Measurements from ENCODE around the gene SCAF8. TPM values are rescaled to one million over a fixed set of nuclear protein-coding genes. Genes with fewer than 3 reads are reported as not detected.
A peak's percentile ranks its signal among the peaks of the same experiment; 100 is the strongest.
"Not testable (repeated sequence)": the region's sequence is repeated elsewhere in the genome, so short reads cannot be mapped to it uniquely, and the experiment has no call there.

Gene SCAF8
- total RNA-seq, 2 experiments from 2014 or later, result 39.8 to 43.8 TPM

DNA sequence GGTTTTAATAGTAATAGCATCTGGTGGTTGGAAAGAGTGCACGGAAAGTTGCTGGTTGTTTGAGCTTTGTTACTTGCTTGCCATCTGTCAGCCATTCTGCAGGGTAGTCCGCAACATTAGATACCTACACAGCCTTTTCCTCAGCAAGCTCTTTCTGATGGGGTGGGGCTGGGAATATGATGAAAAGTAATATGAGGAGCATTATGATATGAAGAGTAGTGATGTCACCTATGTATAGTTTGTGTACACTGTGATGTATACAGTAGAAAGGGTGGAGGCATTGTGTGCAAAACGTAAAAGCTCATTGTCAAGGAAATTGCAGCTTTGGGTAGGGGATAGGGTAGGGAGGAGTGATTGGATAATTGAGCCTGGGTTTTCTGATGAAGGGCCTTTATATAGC lies 16.1 kb downstream of the SCAF8 start:
- H3K9me3 Mint-ChIP-seq, result no peaks in the 10 kb centered on the region
- H3K4me3 Mint-ChIP-seq, result no peak overlapping the region
- no peak overlapping the region for H3K27ac Mint-ChIP-seq
- no peak for DNase-seq
- H3K4me1 Mint-ChIP-seq, result peaks cover 62% of the 10 kb centered on the region
- H3K27me3 Mint-ChIP-seq, result no peaks in the 10 kb centered on the region
- H3K36me3 Mint-ChIP-seq, result peaks cover 29% of the 10 kb centered on the region

DNA sequence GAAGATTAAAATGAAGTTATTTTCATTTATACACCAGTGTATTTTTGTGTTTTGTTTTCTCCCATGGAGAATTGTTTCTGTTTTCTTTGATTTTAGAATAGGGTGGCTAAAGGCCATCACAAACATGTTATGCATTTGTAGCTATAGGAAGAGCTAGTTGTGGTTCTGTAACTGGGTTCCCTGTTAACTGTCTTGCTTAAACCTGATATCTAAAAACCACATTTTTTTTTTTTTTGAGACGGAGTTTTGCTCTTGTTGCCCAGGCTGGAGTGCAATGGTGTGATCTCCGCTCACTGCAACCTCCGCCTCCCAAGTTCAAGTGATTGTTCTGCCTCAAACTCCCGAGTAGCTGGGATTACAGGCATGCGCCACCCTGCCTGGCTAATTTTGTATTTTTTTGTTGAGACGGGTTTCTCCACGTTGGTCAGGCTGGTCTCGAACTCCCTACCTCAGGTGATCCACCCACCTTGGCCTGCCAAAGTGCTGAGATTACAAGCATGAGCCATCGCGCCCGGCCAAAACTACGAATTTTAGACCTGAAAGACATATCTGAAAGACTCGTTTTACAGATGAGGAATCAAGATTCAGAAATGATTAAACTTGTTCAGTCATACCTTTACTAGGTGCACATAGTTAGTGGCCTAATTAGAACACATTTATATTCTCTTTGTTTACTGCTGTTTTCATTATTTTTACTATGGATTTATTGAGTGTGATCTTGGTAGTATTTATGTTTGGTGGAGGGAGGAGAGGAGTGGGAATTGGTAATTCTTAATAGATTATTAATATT lies 18.0 kb downstream of the SCAF8 start:
- no peak overlapping the region for H3K4me3 Mint-ChIP-seq
- H3K9me3 Mint-ChIP-seq, result no peaks in the 10 kb centered on the region
- peaks cover 61% of the 10 kb centered on the region for H3K4me1 Mint-ChIP-seq
- H3K27ac Mint-ChIP-seq, result peak overlapping the region; percentile 21
- no peaks in the 10 kb centered on the region for H3K27me3 Mint-ChIP-seq
- H3K36me3 Mint-ChIP-seq, result peaks cover 22% of the 10 kb centered on the region
- no peak for DNase-seq

DNA sequence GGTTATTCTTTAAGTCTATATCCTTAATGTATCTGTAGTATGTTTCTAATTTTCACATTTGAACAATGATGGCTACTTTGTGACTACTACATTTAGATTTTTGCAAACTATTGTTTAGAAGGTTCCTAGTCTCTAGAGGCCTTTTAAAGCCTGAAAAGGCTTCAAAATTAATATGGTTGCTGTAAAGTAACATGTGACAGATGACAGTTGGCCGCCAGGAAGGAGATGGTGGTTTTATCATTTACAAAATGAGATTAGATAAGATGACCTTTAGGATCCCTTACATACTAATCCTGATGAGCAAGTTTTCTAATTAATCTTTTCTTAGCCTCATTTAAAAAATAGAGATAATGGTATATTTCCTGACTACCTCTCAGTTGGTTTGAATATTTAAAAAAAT lies 18.8 kb downstream of the SCAF8 start:
- DNase-seq, result no peak
- Mint-ChIP-seq H3K9me3 (no peaks in the 10 kb centered on the region), H3K27me3 (no peaks in the 10 kb centered on the region), H3K27ac (no peak overlapping the region), H3K36me3 (peaks cover 21% of the 10 kb centered on the region), H3K4me1 (peaks cover 58% of the 10 kb centered on the region), H3K4me3 (no peak overlapping the region)

DNA sequence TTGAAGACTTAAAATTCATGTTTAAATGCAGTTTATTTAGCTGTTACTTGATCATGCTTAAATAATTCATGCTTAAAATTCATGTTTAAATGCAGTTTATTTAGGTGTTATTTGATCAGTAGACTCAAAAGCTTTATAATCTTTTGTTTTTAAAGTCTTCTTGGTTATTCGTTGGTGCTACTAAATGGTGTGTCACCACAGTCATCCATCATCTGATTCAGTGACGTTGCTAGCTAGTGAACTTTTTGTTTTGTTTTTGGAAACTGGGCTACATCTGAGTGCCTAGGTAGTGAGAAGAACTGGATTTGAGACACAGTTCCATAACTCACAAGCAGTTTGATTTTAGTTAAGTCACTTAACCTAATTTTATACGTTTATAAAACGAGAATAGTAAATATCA lies 20.9 kb downstream of the SCAF8 start:
- H3K27ac Mint-ChIP-seq, result no peak overlapping the region
- peaks cover 54% of the 10 kb centered on the region for H3K4me1 Mint-ChIP-seq
- DNase-seq, result no peak
- H3K4me3 Mint-ChIP-seq, result no peak overlapping the region
- no peaks in the 10 kb centered on the region for H3K27me3 Mint-ChIP-seq
- H3K36me3 Mint-ChIP-seq, result peaks cover 31% of the 10 kb centered on the region
- H3K9me3 Mint-ChIP-seq, result peaks cover 1% of the 10 kb centered on the region

DNA sequence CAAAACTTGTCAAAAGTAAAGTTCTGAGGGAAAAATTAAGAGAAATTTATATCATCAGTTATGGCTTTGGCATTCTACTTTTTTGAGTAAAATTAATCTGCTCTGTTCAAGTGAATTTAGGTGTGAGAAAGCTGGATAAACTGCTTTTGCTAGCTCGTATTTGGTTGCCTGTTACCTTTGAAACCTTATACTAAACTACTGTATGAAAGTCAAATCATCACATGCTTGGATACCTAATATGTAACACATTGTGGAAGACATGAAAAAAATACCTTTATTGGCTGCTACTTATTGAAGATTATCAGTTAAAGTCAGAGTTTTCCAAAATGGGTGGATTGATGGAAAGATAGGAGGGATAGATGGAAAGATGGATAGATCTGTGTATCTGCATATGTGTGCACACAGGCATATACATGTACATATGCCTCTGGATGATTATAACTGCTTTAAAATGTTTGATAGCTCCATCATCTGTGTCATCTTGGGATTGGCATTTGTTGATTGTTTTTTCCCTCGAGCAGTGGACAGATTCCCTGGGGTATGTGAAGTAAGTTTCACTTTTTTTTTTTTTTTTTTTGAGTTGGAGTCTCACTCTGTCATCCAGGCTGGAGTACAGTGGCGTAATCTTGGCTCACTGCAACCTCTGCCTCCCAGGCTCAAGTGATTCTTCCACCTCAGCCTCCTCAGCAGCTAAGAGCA lies 24.3 kb downstream of the SCAF8 start:
- H3K4me3 Mint-ChIP-seq, result no peak overlapping the region
- no peak for DNase-seq
- no peak overlapping the region for H3K27ac Mint-ChIP-seq
- peaks cover 40% of the 10 kb centered on the region for H3K4me1 Mint-ChIP-seq
- H3K9me3 Mint-ChIP-seq, result peaks cover 1% of the 10 kb centered on the region
- peaks cover 30% of the 10 kb centered on the region for H3K36me3 Mint-ChIP-seq
- H3K27me3 Mint-ChIP-seq, result no peaks in the 10 kb centered on the region

DNA sequence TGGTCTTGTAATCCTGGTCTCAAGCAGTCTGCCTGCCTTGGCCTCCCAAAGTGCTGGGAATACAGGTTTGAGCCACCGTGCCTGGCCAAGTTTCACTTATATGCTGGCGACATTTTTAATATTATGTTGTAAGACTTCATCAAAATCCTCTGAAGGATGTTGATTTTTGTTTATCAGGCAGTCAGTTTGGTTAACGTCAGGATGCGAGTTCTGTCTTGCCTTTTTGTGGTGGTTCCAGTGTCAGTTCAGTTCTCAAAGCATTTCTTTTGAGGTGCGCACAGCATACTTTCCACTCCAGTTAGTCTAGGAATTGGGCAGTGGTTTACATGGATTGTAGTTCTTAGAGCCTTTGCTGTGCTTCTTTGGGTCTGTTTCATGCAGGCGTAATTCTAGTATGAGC lies 24.9 kb downstream of the SCAF8 start:
- Mint-ChIP-seq H3K27me3 (no peaks in the 10 kb centered on the region), H3K36me3 (peaks cover 33% of the 10 kb centered on the region), H3K4me1 (peaks cover 45% of the 10 kb centered on the region), H3K27ac (no peak overlapping the region), H3K9me3 (peaks cover 1% of the 10 kb centered on the region), H3K4me3 (no peak overlapping the region)
- no peak for DNase-seq

DNA sequence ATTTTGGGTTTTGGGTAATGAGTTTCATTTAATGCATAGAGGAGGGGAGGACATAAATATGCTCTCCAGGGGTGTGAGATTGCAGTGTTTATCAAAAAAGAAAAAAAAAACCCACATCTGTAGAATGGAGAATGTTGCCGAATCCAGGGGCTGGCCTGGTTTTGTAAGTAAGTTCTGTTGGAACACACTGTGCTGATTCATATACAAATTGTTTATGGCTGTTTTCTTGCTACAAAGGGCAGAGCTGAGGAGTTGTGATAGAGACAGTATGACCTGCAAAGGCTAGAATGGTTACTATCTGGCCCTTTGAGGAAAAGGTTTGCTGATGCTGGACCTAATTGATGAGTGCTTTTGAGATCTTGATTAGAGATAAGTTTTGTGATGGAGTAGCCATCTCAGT lies 30.4 kb downstream of the SCAF8 start:
- Mint-ChIP-seq H3K4me1 (peaks cover 66% of the 10 kb centered on the region), H3K9me3 (peaks cover 1% of the 10 kb centered on the region), H3K4me3 (no peak overlapping the region), H3K27me3 (no peaks in the 10 kb centered on the region), H3K27ac (no peak overlapping the region), H3K36me3 (peaks cover 35% of the 10 kb centered on the region)
- no peak for DNase-seq

DNA sequence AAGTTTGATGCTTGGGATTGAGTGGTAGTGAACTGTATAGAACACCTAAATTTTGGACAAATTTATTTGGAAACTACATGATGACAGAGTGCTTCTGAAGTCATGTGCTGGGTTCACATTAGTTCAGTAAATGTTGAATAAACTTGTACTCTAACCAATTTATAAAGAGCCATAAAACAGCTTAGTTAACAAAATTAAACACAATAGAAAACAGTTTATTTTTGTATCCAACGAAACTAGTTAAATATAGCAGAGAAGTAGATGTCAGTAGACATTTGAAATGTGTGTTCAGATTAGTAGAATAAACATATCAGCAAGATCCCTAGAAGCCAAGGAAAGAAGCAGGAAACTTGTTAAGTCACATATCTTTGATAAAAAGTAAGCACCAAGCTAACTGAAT lies 32.1 kb downstream of the SCAF8 start:
- Mint-ChIP-seq H3K9me3 (no peaks in the 10 kb centered on the region), H3K4me3 (no peak overlapping the region), H3K27ac (peak overlapping the region; percentile 8), H3K36me3 (peaks cover 38% of the 10 kb centered on the region), H3K4me1 (peaks cover 67% of the 10 kb centered on the region), H3K27me3 (no peaks in the 10 kb centered on the region)
- DNase-seq, result no peak

DNA sequence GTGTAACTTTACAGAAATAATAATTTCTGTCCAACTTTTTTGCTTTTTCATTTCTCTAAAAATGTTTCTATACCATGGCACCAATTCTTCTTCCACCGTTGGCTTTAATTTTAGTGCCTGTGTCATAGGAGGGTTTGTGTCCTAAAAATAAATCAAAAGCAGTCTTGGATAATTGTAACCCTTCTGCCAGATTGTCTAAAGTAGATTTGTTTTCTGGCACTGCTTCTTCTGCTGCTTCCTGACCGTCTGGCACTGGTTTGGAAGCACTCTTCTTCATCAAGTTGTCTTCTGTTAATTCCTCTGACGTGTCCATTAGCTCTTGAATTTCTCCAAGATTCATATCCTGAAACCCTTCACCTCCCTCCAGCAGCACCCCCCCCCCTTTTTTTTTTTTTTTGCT lies 33.1 kb downstream of the SCAF8 start:
- DNase-seq, result no peak
- Mint-ChIP-seq H3K4me3 (no peak overlapping the region), H3K27ac (no peak overlapping the region), H3K4me1 (peaks cover 68% of the 10 kb centered on the region), H3K9me3 (peaks cover under 1% of the 10 kb centered on the region), H3K27me3 (no peaks in the 10 kb centered on the region), H3K36me3 (peaks cover 37% of the 10 kb centered on the region)

DNA sequence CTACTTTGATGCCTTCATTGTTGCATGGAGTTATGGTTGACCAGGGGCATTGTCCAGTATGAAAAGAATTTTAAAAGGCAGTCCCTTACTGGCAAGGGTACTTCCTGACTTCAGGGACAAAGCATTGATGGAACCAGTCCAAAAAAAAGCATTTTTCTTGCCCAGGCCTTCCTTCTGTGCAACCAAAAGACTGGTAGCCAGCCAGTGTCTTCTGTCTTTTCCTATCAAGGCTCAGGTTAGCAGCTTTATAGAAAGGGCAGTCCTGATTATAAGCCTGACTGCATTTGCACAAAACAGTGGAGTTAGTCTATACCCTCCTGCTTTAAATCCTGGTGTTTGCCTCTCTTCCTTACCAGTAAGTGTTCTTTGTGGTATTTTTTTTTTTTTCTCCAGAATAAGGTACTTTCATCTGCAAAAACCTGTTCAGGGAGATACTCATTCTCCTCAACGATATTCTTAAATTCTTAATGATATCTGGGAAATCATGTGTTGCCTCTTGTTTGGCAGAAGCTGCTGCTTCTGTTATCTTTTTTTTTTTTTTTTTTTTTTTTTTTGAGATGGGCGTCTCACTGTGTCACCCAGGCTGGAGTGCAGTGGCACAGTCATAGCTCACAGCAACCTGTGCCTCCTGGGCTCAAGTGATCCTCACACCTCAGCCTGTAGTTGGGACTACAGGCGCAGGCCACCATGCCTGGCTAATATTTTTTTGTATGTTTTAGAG lies 33.9 kb downstream of the SCAF8 start:
- Mint-ChIP-seq H3K9me3 (peaks cover 1% of the 10 kb centered on the region), H3K36me3 (peaks cover 39% of the 10 kb centered on the region), H3K27ac (no peak overlapping the region), H3K27me3 (no peaks in the 10 kb centered on the region), H3K4me3 (no peak overlapping the region), H3K4me1 (peaks cover 69% of the 10 kb centered on the region)
- no peak for DNase-seq

DNA sequence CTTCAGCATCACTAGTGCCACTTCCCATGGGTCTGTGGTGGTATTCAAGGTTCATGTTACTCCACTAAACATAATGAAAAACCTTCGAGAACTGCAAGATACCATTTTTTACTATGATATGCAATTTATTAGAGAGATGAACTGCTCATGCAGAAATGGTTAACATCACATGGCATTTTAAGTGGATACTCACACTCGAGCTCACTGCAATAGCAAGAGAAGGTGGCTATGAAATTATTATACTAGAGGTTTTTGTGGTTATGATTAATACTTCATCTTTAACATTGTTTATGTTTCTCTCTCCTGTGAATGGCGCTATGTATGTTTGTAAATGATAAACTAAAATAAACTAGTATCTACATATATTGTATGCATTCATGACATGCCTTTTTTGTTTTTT lies 35.1 kb downstream of the SCAF8 start:
- peaks cover 1% of the 10 kb centered on the region for H3K9me3 Mint-ChIP-seq
- H3K4me3 Mint-ChIP-seq, result no peak overlapping the region
- peaks cover 69% of the 10 kb centered on the region for H3K4me1 Mint-ChIP-seq
- no peak for DNase-seq
- H3K27me3 Mint-ChIP-seq, result no peaks in the 10 kb centered on the region
- H3K36me3 Mint-ChIP-seq, result peaks cover 38% of the 10 kb centered on the region
- no peak overlapping the region for H3K27ac Mint-ChIP-seq

DNA sequence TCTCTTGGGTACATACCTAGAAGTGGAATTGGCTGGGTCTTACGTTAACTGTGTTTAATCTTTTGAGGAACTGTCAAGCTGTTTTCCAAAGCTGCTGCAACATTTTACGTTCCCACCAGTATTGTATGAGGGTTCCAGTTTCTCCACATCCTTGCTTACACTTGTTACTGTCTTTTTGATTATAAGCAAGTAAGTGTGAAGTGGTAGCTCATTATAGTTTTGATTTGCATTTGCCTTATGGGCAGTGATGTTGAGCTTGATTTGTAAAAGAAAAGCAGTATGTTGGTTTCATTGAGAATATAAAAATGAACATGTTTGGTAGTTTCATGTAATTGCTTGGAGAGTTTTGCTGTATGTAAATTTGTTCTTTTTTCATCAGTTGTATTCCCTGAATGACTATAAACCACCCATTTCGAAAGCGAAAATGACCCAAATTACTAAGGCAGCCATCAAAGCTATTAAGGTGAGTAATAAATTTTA lies 40.4 kb downstream of the SCAF8 start:
- H3K9me3 Mint-ChIP-seq, result peaks cover 1% of the 10 kb centered on the region
- H3K36me3 Mint-ChIP-seq, result peaks cover 37% of the 10 kb centered on the region
- H3K27ac Mint-ChIP-seq, result no peak overlapping the region
- H3K4me1 Mint-ChIP-seq, result peaks cover 43% of the 10 kb centered on the region
- H3K4me3 Mint-ChIP-seq, result no peak overlapping the region
- DNase-seq, result no peak
- H3K27me3 Mint-ChIP-seq, result no peaks in the 10 kb centered on the region

DNA sequence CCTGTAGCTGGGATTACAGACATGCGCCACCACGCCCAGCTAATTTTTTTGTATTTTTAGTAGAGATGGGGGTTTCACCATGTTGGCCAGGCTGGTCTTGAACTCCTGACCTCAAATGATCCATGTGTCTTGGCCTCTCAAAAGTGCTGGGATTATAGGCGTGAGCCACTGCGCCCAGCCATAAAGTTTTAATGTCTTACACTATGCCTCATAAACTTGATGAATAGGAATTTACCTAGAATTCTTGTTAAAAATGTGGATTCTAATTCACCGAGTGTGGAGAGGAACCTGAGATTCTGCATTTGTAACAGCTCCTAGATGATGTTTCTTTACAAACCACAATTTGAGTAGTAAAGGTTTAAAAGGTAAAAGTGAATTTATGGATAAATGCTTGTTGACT lies 45.9 kb downstream of the SCAF8 start:
- Mint-ChIP-seq H3K36me3 (peaks cover 36% of the 10 kb centered on the region), H3K4me1 (peaks cover 32% of the 10 kb centered on the region)
- not testable (repeated sequence) for H3K4me3 Mint-ChIP-seq, H3K27ac Mint-ChIP-seq, DNase-seq, H3K27me3 Mint-ChIP-seq, H3K9me3 Mint-ChIP-seq

DNA sequence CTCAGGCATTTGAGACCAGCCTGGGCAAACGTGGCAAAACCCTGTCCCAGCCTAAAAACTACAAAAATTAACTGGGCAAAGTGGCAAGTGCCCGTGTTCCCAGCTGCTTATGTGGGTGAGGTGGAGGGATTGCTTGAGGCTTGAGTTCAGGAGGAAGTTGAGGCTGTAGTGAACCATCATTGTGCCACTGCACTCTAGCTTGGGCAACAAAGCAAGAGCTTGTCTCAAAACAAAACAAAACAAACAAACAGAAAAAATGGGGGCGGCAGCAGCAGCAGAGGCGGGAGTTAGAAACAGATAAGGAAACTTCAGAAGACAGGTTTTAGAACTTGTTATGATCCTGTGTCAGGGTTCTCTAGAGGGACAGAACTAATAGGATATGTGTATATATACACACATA lies 49.0 kb downstream of the SCAF8 start:
- H3K36me3 Mint-ChIP-seq, result peaks cover 37% of the 10 kb centered on the region
- peaks cover 1% of the 10 kb centered on the region for H3K9me3 Mint-ChIP-seq
- H3K27ac Mint-ChIP-seq, result no peak overlapping the region
- no peak overlapping the region for H3K4me3 Mint-ChIP-seq
- DNase-seq, result no peak
- peaks cover 39% of the 10 kb centered on the region for H3K4me1 Mint-ChIP-seq
- H3K27me3 Mint-ChIP-seq, result no peaks in the 10 kb centered on the region

DNA sequence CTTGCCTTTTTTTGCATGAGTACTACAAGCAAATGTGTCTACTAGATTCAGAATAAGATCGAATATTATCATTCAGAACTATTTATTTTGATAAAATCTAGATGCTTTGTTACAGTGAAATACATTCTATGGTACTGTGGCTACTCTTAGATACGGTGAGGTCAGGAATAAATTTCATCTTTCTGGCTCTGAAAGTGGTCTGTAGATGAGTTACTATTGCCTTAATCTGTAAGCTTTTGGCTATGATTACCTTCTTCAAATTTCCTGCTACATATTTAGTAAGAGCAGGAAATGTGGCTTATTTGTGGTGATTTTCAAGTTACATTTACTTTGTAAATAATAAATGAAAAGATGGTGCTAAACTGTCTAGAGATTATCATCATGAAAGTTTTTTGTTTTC lies 50.0 kb downstream of the SCAF8 start:
- Mint-ChIP-seq H3K4me1 (peaks cover 35% of the 10 kb centered on the region), H3K9me3 (peaks cover 1% of the 10 kb centered on the region), H3K27ac (no peak overlapping the region), H3K36me3 (peaks cover 39% of the 10 kb centered on the region), H3K27me3 (no peaks in the 10 kb centered on the region), H3K4me3 (no peak overlapping the region)
- no peak for DNase-seq

Data from activated naive CD8-positive, alpha-beta T cell treated with anti-CD3 and anti-CD28 coated beads for 36 hours (primary cell).